GM15510 (cell line): ENCODE measurements around the gene TFDP1.

Experiments
- POLR2A ChIP-seq: IDR thresholded peaks from 3 replicates; pipeline ENCODE4 v1.6.1; 2011; ENCODE audit warnings: borderline replicate concordance; ENCODE audit not compliant: insufficient read length; ENCODE audit errors: extremely low read depth

Gene TFDP1

DNA sequence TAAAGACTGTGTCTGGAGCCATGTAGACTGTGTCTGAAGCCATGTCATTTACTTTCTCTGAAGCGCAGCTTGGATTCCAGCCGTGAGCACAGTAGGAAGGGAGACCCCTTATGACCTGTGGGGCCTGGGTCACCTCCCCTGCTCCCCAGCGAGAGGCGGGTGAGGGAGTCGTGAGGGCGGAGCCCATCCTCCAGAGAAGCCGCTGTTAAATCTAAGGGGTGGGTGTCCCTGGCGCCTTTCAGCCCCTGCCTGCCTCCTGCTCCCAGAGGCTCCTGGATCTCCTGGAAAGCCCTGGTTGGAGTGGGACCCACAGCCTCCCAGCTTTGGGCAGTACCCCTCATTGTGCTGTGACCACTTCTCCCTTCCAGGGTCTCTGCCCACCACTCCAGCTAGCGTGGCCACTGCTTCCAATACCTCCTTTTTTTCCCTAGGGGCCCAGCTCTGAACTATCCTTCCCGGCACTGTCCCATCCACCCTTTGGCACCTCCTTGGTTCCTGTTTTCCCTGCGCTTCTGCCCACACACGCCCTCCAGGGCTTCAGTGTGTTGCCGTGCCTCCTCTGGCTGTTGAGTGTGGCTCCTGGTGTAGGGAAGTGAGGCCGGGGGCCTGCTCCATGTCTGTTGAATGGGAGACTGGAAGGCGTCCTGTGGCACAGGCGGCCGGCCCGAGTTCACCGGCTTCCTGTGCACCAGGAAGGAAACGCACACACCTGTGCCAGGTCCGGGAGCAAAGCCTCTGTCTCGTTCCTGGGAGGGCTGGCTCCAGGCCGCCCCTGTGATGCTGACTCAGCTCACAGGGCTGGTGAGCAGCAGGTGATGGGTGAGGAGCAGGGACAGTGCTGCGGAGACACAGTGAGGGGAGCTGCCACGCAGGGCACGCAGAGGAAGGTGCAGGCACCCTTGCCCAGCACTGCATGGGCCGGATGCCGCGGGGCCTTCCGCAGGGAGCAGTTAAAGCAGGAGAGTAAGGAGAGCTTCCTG, 44.0 kb downstream of the TFDP1 start:
- no peak for TF ChIP-seq POLR2A

GRCh38 chr13:113629866-113630265, 45.3 kb downstream of the TFDP1 start:
- no peak for TF ChIP-seq POLR2A

DNA sequence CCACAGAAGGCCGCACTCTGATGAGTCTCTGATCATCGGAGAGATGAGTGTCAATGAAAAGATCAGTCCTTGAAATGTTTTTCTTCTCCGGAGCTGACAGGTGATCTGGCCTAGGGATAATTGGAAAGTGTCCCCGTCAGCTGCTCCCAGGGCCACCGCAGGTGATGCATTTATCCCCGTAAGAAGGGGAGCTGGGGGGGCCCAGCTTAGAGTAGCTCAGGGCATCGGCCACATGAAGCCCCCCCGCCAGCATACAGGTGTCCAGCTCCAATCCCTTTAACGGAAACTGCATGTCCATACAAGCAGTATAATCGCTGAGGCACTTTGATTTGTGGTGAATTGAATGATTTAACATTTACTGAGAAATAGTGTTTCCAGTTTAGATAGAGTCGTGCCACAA, 45.7 kb downstream of the TFDP1 start:
- no peak for TF ChIP-seq POLR2A

DNA sequence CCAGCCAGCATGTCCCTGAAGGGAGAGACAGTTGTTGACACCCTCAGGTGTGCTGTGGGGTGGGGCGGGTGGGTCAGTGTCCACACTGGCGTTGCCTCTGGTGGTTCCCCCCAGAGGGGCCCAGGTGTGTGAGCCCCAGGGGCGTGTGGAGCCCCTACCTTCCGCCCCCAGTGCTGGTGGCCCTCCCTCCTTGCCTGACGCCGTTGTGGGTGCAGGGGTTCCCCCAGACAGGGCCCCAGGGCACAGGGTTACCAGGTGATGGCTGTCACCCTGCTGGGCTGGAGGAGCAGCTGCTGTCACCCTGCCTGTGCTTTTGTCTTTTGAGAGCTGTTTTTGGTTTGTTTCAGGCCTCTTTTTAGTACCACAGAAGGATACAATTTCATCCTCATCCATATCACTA, 46.3 kb downstream of the TFDP1 start:
- TF ChIP-seq POLR2A, result no peak

DNA sequence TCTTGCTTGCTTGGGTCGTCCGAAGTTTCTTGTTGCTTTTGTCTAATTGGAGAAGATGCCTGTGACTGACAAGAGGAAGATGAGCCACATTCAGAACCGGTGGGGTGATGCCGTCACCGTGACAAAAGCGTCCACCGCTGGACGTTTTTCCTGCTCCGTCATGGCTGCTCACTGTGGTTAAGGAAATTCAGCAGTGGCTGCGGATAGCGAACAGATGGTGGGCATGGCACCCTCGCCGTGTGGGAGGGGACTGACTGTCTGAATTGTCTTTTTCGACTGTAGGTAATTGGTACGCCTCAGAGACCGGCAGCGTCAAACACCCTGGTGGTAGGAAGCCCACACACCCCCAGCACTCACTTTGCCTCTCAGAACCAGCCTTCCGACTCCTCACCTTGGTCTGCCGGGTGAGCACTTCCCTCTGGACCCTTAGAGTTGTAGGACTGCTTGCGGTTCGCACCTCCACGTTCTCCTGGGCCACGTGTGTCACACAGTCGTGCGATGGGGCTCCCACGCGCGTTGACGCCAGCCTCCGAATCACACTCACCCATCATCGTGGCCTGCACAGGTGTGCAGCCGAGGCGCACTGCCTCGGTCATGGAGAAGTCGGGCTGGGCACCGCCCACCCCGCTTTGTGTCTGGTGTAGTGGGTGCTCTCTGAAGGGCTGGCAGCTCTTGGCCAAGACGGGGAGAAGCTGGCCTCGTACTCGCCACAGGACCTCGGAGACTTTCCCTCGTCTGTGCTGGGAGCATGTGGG, 47.0 kb downstream of the TFDP1 start:
- TF ChIP-seq POLR2A, result no peak

GRCh38 chr13:113632706-113633484, 48.3 kb downstream of the TFDP1 start:
- TF ChIP-seq POLR2A, result no peak

- TF ChIP-seq POLR2A, result no peak
Observed at GRCh38 chr13:113633485-113633873, 48.9 kb downstream of the TFDP1 start.

DNA sequence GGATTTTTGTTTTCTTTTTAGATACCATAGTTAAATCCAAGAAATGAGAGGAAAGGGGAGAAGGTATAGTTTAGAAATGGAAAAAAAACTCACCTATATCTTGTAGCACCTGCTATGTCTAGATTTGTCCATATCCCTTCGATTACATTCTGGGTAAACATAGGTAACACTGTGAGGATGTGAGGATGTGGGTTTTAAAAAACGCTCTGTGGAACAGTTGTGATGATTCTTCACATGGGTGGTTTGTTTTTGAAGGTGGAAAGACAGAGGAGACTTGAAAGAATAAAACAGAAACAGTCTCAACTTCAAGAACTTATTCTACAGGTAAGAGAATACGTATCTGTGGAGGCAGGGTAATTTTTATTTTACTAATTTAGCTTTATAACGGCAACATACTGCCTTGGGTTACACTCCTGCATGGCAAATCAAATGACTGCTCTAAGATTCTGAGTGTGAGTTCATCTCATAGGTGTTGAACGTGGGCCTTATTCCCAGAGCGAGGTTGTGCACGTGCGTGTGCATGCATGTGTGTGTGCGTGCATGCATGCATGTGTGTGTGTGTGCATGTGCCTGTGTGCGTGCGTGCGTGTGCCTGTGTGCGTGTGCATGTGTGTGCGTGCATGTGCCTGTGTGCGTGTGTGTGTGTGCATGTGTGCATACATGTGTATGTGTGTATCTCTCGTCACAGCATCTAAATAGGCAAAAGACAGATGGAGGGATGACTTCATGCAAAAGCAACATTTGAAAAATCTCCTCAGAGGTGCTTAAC, 49.9 kb downstream of the TFDP1 start:
- TF ChIP-seq POLR2A, result no peak

DNA sequence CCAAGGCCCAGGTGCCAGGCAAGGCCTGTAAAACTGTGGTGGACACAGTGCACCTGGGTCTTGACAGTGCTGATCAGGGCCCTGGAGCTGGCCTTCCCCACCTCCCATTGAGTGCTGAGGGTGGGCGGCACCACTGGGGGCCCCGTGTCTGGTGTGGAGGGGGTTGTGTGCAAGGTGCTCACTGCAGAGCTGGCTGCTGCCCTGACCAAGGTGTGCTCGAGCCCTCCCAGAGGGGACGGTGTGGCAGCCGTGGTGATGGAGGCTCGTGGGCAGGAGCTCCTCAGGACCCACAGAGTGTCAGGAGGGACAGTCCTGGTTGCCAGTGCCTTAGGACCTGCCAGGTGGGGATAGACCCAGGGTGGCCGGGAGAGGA, 50.5 kb downstream of the TFDP1 start:
- TF ChIP-seq POLR2A, result no peak

GRCh38 chr13:113635709-113636108, 51.2 kb downstream of the TFDP1 start:
- TF ChIP-seq POLR2A, result no peak

DNA sequence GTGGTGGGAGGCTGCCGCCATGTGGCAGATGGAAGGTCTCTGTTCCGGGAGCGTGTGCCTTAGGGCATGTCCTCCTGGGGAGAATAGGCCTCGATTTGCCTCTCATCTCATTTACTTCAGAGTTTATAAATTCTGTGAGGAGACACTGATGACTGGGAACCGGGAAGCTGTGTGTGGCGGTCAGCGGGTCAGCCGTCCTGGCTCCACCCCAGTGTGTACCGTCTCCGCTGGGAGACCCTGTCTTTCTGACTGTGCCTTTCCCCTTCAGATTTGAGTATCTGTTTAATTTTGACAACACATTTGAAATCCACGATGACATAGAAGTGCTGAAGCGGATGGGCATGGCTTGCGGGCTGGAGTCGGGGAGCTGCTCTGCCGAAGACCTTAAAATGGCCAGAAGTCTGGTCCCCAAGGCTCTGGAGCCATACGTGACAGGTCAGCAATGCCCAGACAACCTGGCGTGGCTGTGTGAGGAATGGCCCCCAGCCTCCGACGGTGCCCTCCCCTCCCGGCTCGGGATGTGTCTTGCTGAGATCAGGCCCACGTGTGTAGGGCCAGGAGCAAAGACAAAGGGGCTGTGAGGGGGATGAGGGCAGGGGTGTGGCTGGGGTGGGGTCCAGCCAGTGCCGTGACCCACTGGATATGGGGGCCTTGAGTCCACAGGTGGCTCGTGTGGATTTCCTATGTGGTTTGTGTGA, 51.9 kb downstream of the TFDP1 start:
- TF ChIP-seq POLR2A, result no peak

DNA sequence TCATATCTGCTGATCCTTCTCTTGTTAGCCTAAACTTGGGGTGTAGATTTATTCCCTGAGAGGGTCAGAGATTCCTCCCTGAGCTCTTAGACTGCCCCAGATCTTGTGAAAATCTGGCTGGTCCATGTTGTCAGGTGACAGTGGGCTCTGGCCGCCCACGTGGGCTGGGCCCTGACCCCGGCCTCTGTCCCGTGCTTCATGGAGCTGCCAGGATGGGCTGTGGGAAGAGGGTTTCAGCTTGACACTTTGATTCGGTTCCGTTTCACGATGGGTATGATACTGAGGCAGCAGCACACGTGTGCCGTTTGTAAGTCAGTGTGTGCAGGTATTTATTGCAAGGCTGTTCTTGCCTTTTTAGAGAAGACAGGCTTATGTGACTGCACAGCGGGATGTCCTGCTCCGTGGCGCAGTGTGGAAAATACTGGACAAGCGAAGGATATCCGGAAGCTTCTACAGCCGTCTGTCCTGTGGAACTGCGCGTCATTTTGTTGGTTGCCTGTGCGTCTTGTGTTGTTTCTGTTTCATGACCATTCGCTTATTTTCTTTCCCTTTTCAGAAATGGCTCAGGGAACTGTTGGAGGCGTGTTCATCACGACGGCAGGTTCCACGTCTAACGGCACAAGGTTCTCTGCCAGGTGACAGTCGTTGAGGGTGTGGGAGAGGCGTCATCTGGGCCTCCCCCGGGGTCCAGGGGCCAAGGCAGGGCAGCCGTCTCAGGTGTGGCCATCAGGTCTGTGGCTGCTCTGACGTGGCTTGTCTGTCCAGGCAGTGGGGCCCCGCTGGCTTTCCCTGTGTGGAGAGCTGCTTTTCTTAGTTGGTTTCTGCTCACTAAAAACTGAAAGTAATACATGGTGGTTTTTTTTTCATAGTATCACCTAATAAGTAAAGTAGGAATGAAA, 53.0 kb downstream of the TFDP1 start:
- TF ChIP-seq POLR2A, result no peak
